GM12878 (cell line): Measurements from ENCODE around the gene TNPO2. TPM values are rescaled to one million over a fixed set of nuclear protein-coding genes. Genes with fewer than 3 reads are reported as not detected.

Experiments used
- ATAC-seq: fragments of 200-7000 bp; cut with Tn5 transposase; 3 replicates; pipeline ENCODE4 v1.9.1; 2020; ENCODE audit warnings: mild to moderate bottlenecking, moderate library complexity
- BruUV-seq: library from RNA; stranded (reverse); fragments of 400-500 nt; replicated peaks from 2 replicates; lab custom pipeline; 2021; lab: Mats Ljungman, UMichigan
- CTCF ChIA-PET: fragments of 300-600 bp; sonication (Branson Sonifier 250); formaldehyde crosslinking; extraction: SDS; loops from one replicate; lab custom pipeline; 2021; ENCODE audit warnings: inconsistent platforms; lab: Yijun Ruan, JAX
- POLR2A ChIA-PET: fragments of 350-600 bp; formaldehyde crosslinking; extraction: SDS; loops from one replicate; lab custom pipeline; 2021; ENCODE audit warnings: inconsistent platforms; lab: Charles Lee
- RAD21 ChIA-PET: fragments of 300-600 bp; sonication (Branson Sonifier 250); formaldehyde crosslinking; loops from one replicate; lab custom pipeline; 2023; ENCODE audit warnings: antibody characterized with exemption; ENCODE audit not compliant: unreplicated experiment; lab: Charles Lee
- SMC1A ChIA-PET: fragments of 300-600 bp; sonication (Branson Sonifier 250); formaldehyde crosslinking; loops from one replicate; lab custom pipeline; 2023; ENCODE audit not compliant: unreplicated experiment, uncharacterized antibody; lab: Charles Lee
- DNase-seq: peaks from one replicate; pipeline ENCODE4 v3.0.0-alpha.2; 2011; ENCODE audit warnings: low read depth, low spot score
- FAIRE-seq: peaks from 3 replicates; lab custom pipeline; 2011; peaks lifted over from hg19 to GRCh38; lab: Jason Lieb, UNC
- H2AFZ ChIP-seq: 2 replicates; pipeline ENCODE4 v1.6.0; 2011; ENCODE audit warnings: low read depth, low read length, control low read depth; ENCODE audit not compliant: control insufficient read depth
- H3K27ac ChIP-seq: 2 replicates; pipeline ENCODE4 v1.5.1; 2011; ENCODE audit warnings: control low read depth; ENCODE audit not compliant: control insufficient read depth, insufficient read depth
- H3K27me3 ChIP-seq, 2 experiments: replicated peaks in 1 of 2; 2 replicates each; pipeline versions ENCODE4 v1.6.0 to v1.6.1; 2011; ENCODE audit warnings: low read length in 1 of 2; ENCODE audit not compliant: control insufficient read depth in 2 of 2, insufficient read depth in 2 of 2
- H3K36me3 ChIP-seq, 2 experiments: 2 replicates each; pipeline ENCODE4 v1.5.1; 2011; ENCODE audit warnings: low read length in 1 of 2; ENCODE audit not compliant: control insufficient read depth in 2 of 2, insufficient read depth in 2 of 2
- H3K4me1 ChIP-seq: 2 replicates; pipeline ENCODE4 v1.6.1; 2011; ENCODE audit warnings: mild to moderate bottlenecking, low read length, moderate library complexity, mixed read lengths; ENCODE audit not compliant: control insufficient read depth, insufficient read depth
- H3K4me2 ChIP-seq: 2 replicates; pipeline ENCODE4 v1.6.0; 2011; ENCODE audit warnings: control low read depth; ENCODE audit not compliant: control insufficient read depth, insufficient read depth
- H3K4me3 ChIP-seq: fragments of 200-600 bp; sonication (generic); 2 replicates; pipeline ENCODE4 v1.5.1; 2016
- H3K79me2 ChIP-seq: 2 replicates; pipeline ENCODE4 v1.6.0; 2011; ENCODE audit warnings: low read length; ENCODE audit not compliant: control insufficient read depth, insufficient read depth
- H3K9ac ChIP-seq: 2 replicates; pipeline ENCODE4 v1.8.0; 2011; ENCODE audit warnings: low read length, control low read depth, mixed read lengths; ENCODE audit not compliant: control insufficient read depth, insufficient read depth
- H3K9me3 ChIP-seq: replicated peaks from 3 replicates; pipeline ENCODE4 v1.5.1; 2011; ENCODE audit warnings: mild to moderate bottlenecking, low read length; ENCODE audit not compliant: control insufficient read depth, insufficient read depth
- H4K20me1 ChIP-seq: 2 replicates; pipeline ENCODE4 v1.6.0; 2011; ENCODE audit not compliant: control insufficient read depth, insufficient read depth
- CBX5 ChIP-seq: sonication (generic); IDR thresholded peaks from 2 replicates; pipeline ENCODE4 v1.6.1; 2016; ENCODE audit warnings: low read depth, moderate library complexity, mild to moderate bottlenecking, inconsistent platforms
- EP300 ChIP-seq, 2 experiments: fragments of 150-350 bp in 1 of 2; IDR thresholded peaks; 2 replicates each; pipeline ENCODE4 v1.6.1; 2011 to 2012; ENCODE audit warnings: low read depth in 2 of 2, low read length in 2 of 2, borderline replicate concordance in 1 of 2, improper control_type of control experiment in 1 of 2, inconsistent platforms in 1 of 2; ENCODE audit not compliant: control insufficient read depth in 1 of 2
- IRF5 ChIP-seq: fragments of 450-650 bp; IDR thresholded peaks from 2 replicates; pipeline ENCODE4 v1.6.1; 2017; ENCODE audit warnings: borderline replicate concordance
- KAT2A ChIP-seq: conservative IDR thresholded peaks from 2 replicates; pipeline ENCODE4 v1.6.1; 2011; ENCODE audit warnings: low read depth, low read length; ENCODE audit not compliant: control insufficient read depth
- KLF5 ChIP-seq: fragments of 450-650 bp; IDR thresholded peaks from 2 replicates; pipeline ENCODE4 v1.6.1; 2014; ENCODE audit warnings: mild to moderate bottlenecking; ENCODE audit not compliant: partially characterized antibody
- MAX ChIP-seq: IDR thresholded peaks from 2 replicates; pipeline ENCODE4 v1.6.1; 2012; ENCODE audit warnings: low read depth, low read length, improper control_type of control experiment
- NR2C2 ChIP-seq: IDR thresholded peaks from 2 replicates; pipeline ENCODE4 v1.6.1; 2011; ENCODE audit warnings: borderline replicate concordance, low read depth; ENCODE audit not compliant: control insufficient read depth, insufficient read length
- PKNOX1 ChIP-seq: fragments of 450-650 bp; IDR thresholded peaks from 2 replicates; pipeline ENCODE4 v1.6.1; 2016; ENCODE audit warnings: mild to moderate bottlenecking
- SIN3A ChIP-seq: IDR thresholded peaks from 2 replicates; pipeline ENCODE4 v1.6.1; 2012; ENCODE audit warnings: low read depth, low read length, improper control_type of control experiment
- TBL1XR1 ChIP-seq: IDR thresholded peaks from 2 replicates; pipeline ENCODE4 v1.6.1; 2012; ENCODE audit warnings: low read depth, low read length, improper control_type of control experiment
- whole genome bisulfite sequencing: methylation state at CpG from one replicate; pipeline ENCODE4 v1.1.6; 2016; ENCODE audit warnings: low lambda C conversion rate; ENCODE audit not compliant: insufficient replicate concordance, insufficient coverage; ENCODE audit errors: missing lambda C conversion rate; 5-methylcytosine and 5-hydroxymethylcytosine counted together
- in situ Hi-C: fragments of 300-500 bp; cut with MboI; formaldehyde crosslinking; loops from 9 replicates; pipeline ENCODE4 v1.14.3; 2018; ENCODE audit warnings: mixed read lengths
- intact Hi-C: fragments of 100-400 bp; cut with micrococcal nuclease; formaldehyde crosslinking; loops from one replicate; pipeline ENCODE4 v1.14.2; 2022; ENCODE audit not compliant: unreplicated experiment
- polyA plus RNA-seq, 11 experiments: library from polyadenylated mRNA; depleted of rRNA in 4 of 11; unstranded in 6 of 11; stranded (reverse) in 5 of 11; fragments of >200 nt; fragmentation: Nextera tagmentation in 4 of 11; fragmentation: Illumina TruSeq in 1 of 11; extraction: Ambion mirVana in 4 of 11; extraction: Trizol in 1 of 11; gene quantifications; 1 replicate in 1 of 11; 2 replicates in 10 of 11; pipeline versions ENCODE4 v1.2.1 to v1.2.3, GENCODE V29; 2011 to 2016; ENCODE audit warnings: inconsistent platforms in 2 of 11, missing spikeins in 2 of 11, low read depth in 1 of 11
- total RNA-seq, 4 experiments: library from RNA; depleted of rRNA in 3 of 4; stranded (reverse); fragments of >200 nt in 3 of 4; fragmentation: Illumina TruSeq in 1 of 4; extraction: Trizol in 1 of 4; gene quantifications; 2 replicates each; pipeline versions ENCODE4 v1.2.1 to v1.2.3, GENCODE V29; 2013 to 2021
- TF ChIP-seq, protein P1 (sequence below): IDR thresholded peaks from 2 replicates; pipeline ENCODE4 v1.6.1; 2011; ENCODE audit warnings: low read depth, mild to moderate bottlenecking, low read length, moderate library complexity, borderline replicate concordance; ENCODE audit errors: extremely low read depth
- TF ChIP-seq, protein P2 (sequence below): IDR thresholded peaks from 2 replicates; pipeline ENCODE4 v1.6.1; 2012; ENCODE audit warnings: mild to moderate bottlenecking, low read depth, low read length

Gene TNPO2
- total and polyA plus RNA-seq, 10 of the 15 experiments (the other 5 are each of a cell fraction or from before 2014, with no cell fraction given), result 5.5 to 99.7 (median 29.6) TPM

GRCh38 chr19:12749938-12750521 lies 26.3 kb upstream of the TNPO2 start:
- H3K4me1 ChIP-seq, result no peaks in the 10 kb centered on the region
- WGBS, result 32% methylated on average over 24 of the region's 24 CpGs

More at GRCh38 chr19:12749938-12750521, 26.3 kb upstream of the TNPO2 start:
- TF ChIP-seq MAX, result no peak
- TF ChIP-seq NR2C2, result no peak
- no peak for TF ChIP-seq PKNOX1
- TF ChIP-seq, protein P1, sequence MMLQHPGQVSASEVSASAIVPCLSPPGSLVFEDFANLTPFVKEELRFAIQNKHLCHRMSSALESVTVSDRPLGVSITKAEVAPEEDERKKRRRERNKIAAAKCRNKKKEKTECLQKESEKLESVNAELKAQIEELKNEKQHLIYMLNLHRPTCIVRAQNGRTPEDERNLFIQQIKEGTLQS, result no peak
- TF ChIP-seq IRF5, result no peak
- TF ChIP-seq CBX5, result no peak
- TF ChIP-seq KLF5, result no peak
- TF ChIP-seq EP300 (IDR thresholded peaks at IDR 0.05; ENCODE audit: borderline replicate concordance in 1 of 2, control insufficient read depth in 1 of 2, low read depth in 2 of 2, low read length in 2 of 2), result no peak
- no peak for TF ChIP-seq SIN3A
- TF ChIP-seq, protein P2, sequence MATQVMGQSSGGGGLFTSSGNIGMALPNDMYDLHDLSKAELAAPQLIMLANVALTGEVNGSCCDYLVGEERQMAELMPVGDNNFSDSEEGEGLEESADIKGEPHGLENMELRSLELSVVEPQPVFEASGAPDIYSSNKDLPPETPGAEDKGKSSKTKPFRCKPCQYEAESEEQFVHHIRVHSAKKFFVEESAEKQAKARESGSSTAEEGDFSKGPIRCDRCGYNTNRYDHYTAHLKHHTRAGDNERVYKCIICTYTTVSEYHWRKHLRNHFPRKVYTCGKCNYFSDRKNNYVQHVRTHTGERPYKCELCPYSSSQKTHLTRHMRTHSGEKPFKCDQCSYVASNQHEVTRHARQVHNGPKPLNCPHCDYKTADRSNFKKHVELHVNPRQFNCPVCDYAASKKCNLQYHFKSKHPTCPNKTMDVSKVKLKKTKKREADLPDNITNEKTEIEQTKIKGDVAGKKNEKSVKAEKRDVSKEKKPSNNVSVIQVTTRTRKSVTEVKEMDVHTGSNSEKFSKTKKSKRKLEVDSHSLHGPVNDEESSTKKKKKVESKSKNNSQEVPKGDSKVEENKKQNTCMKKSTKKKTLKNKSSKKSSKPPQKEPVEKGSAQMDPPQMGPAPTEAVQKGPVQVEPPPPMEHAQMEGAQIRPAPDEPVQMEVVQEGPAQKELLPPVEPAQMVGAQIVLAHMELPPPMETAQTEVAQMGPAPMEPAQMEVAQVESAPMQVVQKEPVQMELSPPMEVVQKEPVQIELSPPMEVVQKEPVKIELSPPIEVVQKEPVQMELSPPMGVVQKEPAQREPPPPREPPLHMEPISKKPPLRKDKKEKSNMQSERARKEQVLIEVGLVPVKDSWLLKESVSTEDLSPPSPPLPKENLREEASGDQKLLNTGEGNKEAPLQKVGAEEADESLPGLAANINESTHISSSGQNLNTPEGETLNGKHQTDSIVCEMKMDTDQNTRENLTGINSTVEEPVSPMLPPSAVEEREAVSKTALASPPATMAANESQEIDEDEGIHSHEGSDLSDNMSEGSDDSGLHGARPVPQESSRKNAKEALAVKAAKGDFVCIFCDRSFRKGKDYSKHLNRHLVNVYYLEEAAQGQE, result no peak
- TF ChIP-seq KAT2A, result no peak
- no peak for TF ChIP-seq TBL1XR1
- ATAC-seq (no peak), FAIRE-seq (no peak), DNase-seq (no peak)
- ChIA-PET SMC1A (no interaction called here), CTCF (interaction anchor here (1.0 to 1.1 kb wide), 2 partner anchors 10 to 98 kb away, joined by 3 to 7 read pairs; no protein-coding TSS in a partner anchor), POLR2A (interaction anchor here (0.5 kb wide), 1 partner anchor 24 kb away, joined by 3 read pairs; no protein-coding TSS in a partner anchor), RAD21 (no interaction called here)
- Histone ChIP-seq H3K27ac (no peak overlapping the region), H3K27me3 (no peaks in the 10 kb centered on the region), H3K4me2 (no peak overlapping the region), H2AFZ (no peak overlapping the region), H3K4me3 (no peak overlapping the region), H3K79me2 (no peaks in the 10 kb centered on the region), H4K20me1 (no peaks in the 10 kb centered on the region), H3K9me3 (peaks cover 11% of the 10 kb centered on the region; the same call in 1 of the 3 replicates), H3K36me3 (peaks cover 0 to 8% of the 10 kb centered on the region in 2 experiments; a peak in 2 of 4 replicates), H3K9ac (no peak overlapping the region)
- intact Hi-C loops, result no loop called here
- in situ Hi-C loops, result no loop called here
- no TSS peak for BruUV-seq
